Activated naive CD4-positive, alpha-beta T cell treated with anti-CD3 and anti-CD28 coated beads for 36 hours (primary cell): ENCODE measurements around the gene PPIA. TPM values are rescaled to one million over a fixed set of nuclear protein-coding genes. Genes with fewer than 3 reads are reported as not detected.

ENCODE experiments used
- CTCF ChIA-PET: fragments of 350-600 bp; sonication (Branson Sonifier 250); formaldehyde crosslinking; loops from one replicate; lab custom pipeline; 2021; ENCODE audit warnings: antibody characterized with exemption; lab: Charles Lee
- DNase-seq: peaks from one replicate; pipeline ENCODE4 v3.0.0-alpha.2; 2020
- H3K27ac Mint-ChIP-seq: one replicate; pipeline ENCODE4 v1.8.0; 2021; ENCODE audit warnings: mild to moderate bottlenecking, mixed read lengths
- H3K27me3 Mint-ChIP-seq: one replicate; pipeline ENCODE4 v1.8.0; 2021; ENCODE audit warnings: low read depth, mixed read lengths
- H3K36me3 Mint-ChIP-seq: one replicate; pipeline ENCODE4 v1.8.0; 2021; ENCODE audit warnings: low read depth, mixed read lengths
- H3K4me1 Mint-ChIP-seq: one replicate; pipeline ENCODE4 v1.8.0; 2021; ENCODE audit warnings: low read depth, mixed read lengths
- H3K4me3 Mint-ChIP-seq: one replicate; pipeline ENCODE4 v1.8.0; 2021; ENCODE audit warnings: mild to moderate bottlenecking, moderate library complexity, mixed read lengths
- H3K9me3 Mint-ChIP-seq: one replicate; pipeline ENCODE4 v1.8.0; 2021; ENCODE audit warnings: mixed read lengths
- intact Hi-C: fragments of 100-400 bp; cut with micrococcal nuclease; formaldehyde crosslinking; loops from one replicate; pipeline ENCODE4 v1.15.1; 2023
- total RNA-seq, 2 experiments: library from RNA; stranded (reverse); gene quantifications; one replicate each; pipeline ENCODE4 v1.2.3, GENCODE V29; 2021

PPIA gene
- total RNA-seq, 2 experiments from 2014 or later: 3,406 to 3,423 TPM

GRCh38 chr7:44847920-44848634, 51.6 kb downstream of the PPIA start, which contains the start of gene H2AZ2:
Gene H2AZ2 (minus strand): TSS chr7:44848087. CDS start chr7:44847971, 116 bp downstream.
- intact Hi-C loops: loop anchor here (1.0 to 5.0 kb wide), 19 partner anchors 37 to 921 kb away; partner anchors contain the start of genes MYO1G, NUDCD3, OGDH and PPIA
- Mint-ChIP-seq H3K27me3 (no peaks in the 10 kb centered on the region), H3K9me3 (no peaks in the 10 kb centered on the region), H3K4me3 (peak within 1 kb of the TSS; percentile 92), H3K27ac (peak within 1 kb of the TSS; percentile 100), H3K4me1 (peaks cover 41% of the 10 kb centered on the region), H3K36me3 (peaks cover 25% of the 10 kb centered on the region)
- CTCF ChIA-PET: interaction anchor here (0.6 to 2.5 kb wide), 8 partner anchors 9 to 287 kb away, joined by 3 to 12 read pairs (median 4); no protein-coding TSS in a partner anchor
- DNase-seq: peak; percentile 100

- Mint-ChIP-seq H3K4me1 (peaks cover 44% of the 10 kb centered on the region), H3K36me3 (peaks cover 21% of the 10 kb centered on the region), H3K27me3 (no peaks in the 10 kb centered on the region), H3K4me3 (peak overlapping the region; percentile 92), H3K27ac (peak overlapping the region; percentile 100), H3K9me3 (no peaks in the 10 kb centered on the region)
- intact Hi-C loops: loop anchor here (2.0 to 5.0 kb wide), 6 partner anchors 73 to 922 kb away; partner anchors contain the start of genes TBRG4 and UBE2D4
- DNase-seq: no peak
- CTCF ChIA-PET: interaction anchor here (0.6 to 1.8 kb wide), 13 partner anchors 8 to 286 kb away, joined by 3 to 10 read pairs (median 3); no protein-coding TSS in a partner anchor
Observed at GRCh38 chr7:44849259-44849884, 52.9 kb downstream of the PPIA start.

DNA sequence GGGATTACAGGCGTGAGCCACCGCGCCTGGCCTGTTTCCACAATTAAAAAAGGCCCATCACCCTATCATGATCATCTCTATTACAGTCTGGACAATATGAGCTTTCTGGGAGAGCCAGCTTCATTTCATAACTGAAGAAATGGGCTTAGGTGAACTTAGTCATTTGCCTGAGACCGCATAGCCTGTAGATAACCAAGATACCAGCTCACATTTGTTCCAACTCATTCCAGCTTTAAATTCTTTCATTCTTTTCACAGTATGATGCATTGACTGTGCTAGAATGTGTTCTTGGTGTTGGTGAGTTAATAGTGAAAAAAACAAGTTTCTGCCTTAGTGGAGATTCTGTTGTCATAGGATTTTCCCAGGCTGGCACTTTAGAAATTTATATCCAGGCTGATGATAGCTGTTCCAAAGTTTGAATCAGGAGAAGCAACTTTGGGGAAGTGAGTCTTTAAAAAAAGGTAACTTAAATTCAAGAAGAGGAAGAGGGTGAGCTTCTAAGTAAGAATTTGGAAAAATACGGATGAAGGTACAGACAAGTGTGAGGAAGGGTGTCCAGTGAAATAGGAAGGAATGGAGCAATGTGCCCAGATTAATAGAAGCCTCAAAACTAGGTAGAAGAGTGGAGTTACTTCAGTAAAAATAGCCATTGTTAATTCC, 53.5 kb downstream of the PPIA start:
- CTCF ChIA-PET: interaction anchor here (0.6 to 1.8 kb wide), 12 partner anchors 16 to 285 kb away, joined by 3 to 8 read pairs (median 3); no protein-coding TSS in a partner anchor
- intact Hi-C loops: loop anchor here (2.0 to 5.0 kb wide), 6 partner anchors 73 to 923 kb away; partner anchors contain the start of genes TBRG4 and UBE2D4
- H3K9me3 Mint-ChIP-seq: no peaks in the 10 kb centered on the region

GRCh38 chr7:44852590-44852989, 56.1 kb downstream of the PPIA start:
- H3K27ac Mint-ChIP-seq: no peak overlapping the region
- no peak for DNase-seq
- peaks cover 36% of the 10 kb centered on the region for H3K4me1 Mint-ChIP-seq
- H3K27me3 Mint-ChIP-seq: no peaks in the 10 kb centered on the region
- H3K9me3 Mint-ChIP-seq: no peaks in the 10 kb centered on the region
- intact Hi-C loops: no loop called here
- H3K36me3 Mint-ChIP-seq: peaks cover 12% of the 10 kb centered on the region
- CTCF ChIA-PET: interaction anchor here (1.0 to 8.5 kb wide), 5 partner anchors 9 to 288 kb away, joined by 3 to 75 read pairs (median 4); no protein-coding TSS in a partner anchor
- H3K4me3 Mint-ChIP-seq: no peak overlapping the region

More for the DNA sequence above, 53.5 kb downstream of the PPIA start:
- H3K36me3 Mint-ChIP-seq: peaks cover 21% of the 10 kb centered on the region
- peak overlapping the region; percentile 92 for H3K4me3 Mint-ChIP-seq
- DNase-seq: no peak
- H3K4me1 Mint-ChIP-seq: peaks cover 39% of the 10 kb centered on the region
- H3K27ac Mint-ChIP-seq: peak overlapping the region; percentile 100
- no peaks in the 10 kb centered on the region for H3K27me3 Mint-ChIP-seq

Other genes starting within 250 kb of the PPIA start
- gene DDX56, start 222.8 kb upstream of the PPIA start, total RNA-seq: 10 to 100 TPM; 65.8 to 74.0 TPM
- gene TMED4, start 214.4 kb upstream of the PPIA start, total RNA-seq: 10 to 100 TPM; 77.3 to 81.8 TPM
- 10 to 100 TPM; 73.9 to 78.4 TPM for gene OGDH, start 190.1 kb upstream of the PPIA start, total RNA-seq
- gene ZMIZ2, start 47.8 kb upstream of the PPIA start, total RNA-seq: 10 to 100 TPM; 83.1 to 86.5 TPM
- 100 to 1,000 TPM; 344 to 361 TPM for gene H2AZ2, start 51.4 kb downstream of the PPIA start, total RNA-seq
- gene PURB, start 88.8 kb downstream of the PPIA start, total RNA-seq: 10 to 100 TPM; 12.9 to 13.1 TPM
- gene MYO1G, start 182.3 kb downstream of the PPIA start, total RNA-seq: 100 to 1,000 TPM; 391 to 406 TPM
- 10 to 100 TPM; 87.9 to 88.3 TPM for gene CCM2, start 203.5 kb downstream of the PPIA start, total RNA-seq